Spleen (tissue), 11 donors: ENCODE measurements around the gene MOK. TPM values are rescaled to one million over a fixed set of nuclear protein-coding genes. Genes with fewer than 3 reads are reported as not detected.
A peak's percentile ranks its signal among the peaks of the same experiment; 100 is the strongest.
"Not testable (repeated sequence)": the region's sequence is repeated elsewhere in the genome, so short reads cannot be mapped to it uniquely, and the experiment has no call there.

Source experiments
- DNase-seq: peaks from one replicate; pipeline ENCODE4 v3.0.0-alpha.2; 2020
- H3K27ac ChIP-seq, 8 donors: fragments of 200-600 bp; sonication (generic) in 7 of 8; 1 replicate in 4 of 8; 2 replicates in 4 of 8; pipeline versions ENCODE4 v1.5.0 to v1.8.0; 2016 to 2021; ENCODE audit warnings: inconsistent platforms in 4 of 8, mild to moderate bottlenecking in 4 of 8, moderate library complexity in 1 of 8
- H3K27me3 ChIP-seq, 7 donors: fragments of 200-600 bp; sonication (generic) in 6 of 7; replicated peaks in 1 of 7; 1 replicate in 4 of 7; 2 replicates in 3 of 7; pipeline versions ENCODE4 v1.5.0 to v1.8.0; 2016 to 2021; ENCODE audit warnings: inconsistent platforms in 3 of 7, mild to moderate bottlenecking in 1 of 7
- H3K36me3 ChIP-seq, 6 donors: fragments of 200-600 bp; sonication (generic) in 5 of 6; 1 replicate in 4 of 6; 2 replicates in 2 of 6; pipeline versions ENCODE4 v1.5.0 to v1.8.0; 2016 to 2021; ENCODE audit warnings: inconsistent platforms in 2 of 6
- H3K4me1 ChIP-seq, 6 donors: fragments of 200-600 bp; sonication (generic) in 5 of 6; 1 replicate in 3 of 6; 2 replicates in 3 of 6; pipeline versions ENCODE4 v1.5.0 to v1.8.0; 2016 to 2021; ENCODE audit warnings: inconsistent platforms in 3 of 6
- H3K4me3 ChIP-seq, 8 donors: fragments of 200-600 bp; sonication (generic) in 7 of 8; 1 replicate in 4 of 8; 2 replicates in 4 of 8; pipeline versions ENCODE4 v1.5.0 to v1.8.0; 2016 to 2021; ENCODE audit warnings: inconsistent platforms in 4 of 8, mild to moderate bottlenecking in 4 of 8, moderate library complexity in 2 of 8
- H3K9me3 ChIP-seq, 8 donors: fragments of 200-600 bp; sonication (generic) in 7 of 8; 1 replicate in 4 of 8; 2 replicates in 4 of 8; pipeline versions ENCODE4 v1.5.0 to v1.8.0; 2016 to 2021; ENCODE audit warnings: inconsistent platforms in 4 of 8
- CTCF ChIP-seq, 11 experiments: fragments of 200-600 bp in 7 of 11; fragments of 450-650 bp in 4 of 11; sonication (generic) in 4 of 11; IDR thresholded peaks in 8 of 11; conservative IDR thresholded peaks in 3 of 11; 1 replicate in 7 of 11; 2 replicates in 4 of 11; pipeline versions ENCODE4 v1.4.0 to v1.8.0; 2016 to 2021; ENCODE audit warnings: antibody characterized with exemption in 11 of 11, inconsistent platforms in 4 of 11, mild to moderate bottlenecking in 1 of 11
- POLR2A ChIP-seq, 3 donors: fragments of 450-650 bp; IDR thresholded peaks; one replicate each; pipeline ENCODE4 v1.5.1; 2017; ENCODE audit warnings: antibody characterized with exemption in 3 of 3, mild to moderate bottlenecking in 1 of 3
- POLR2AphosphoS5 ChIP-seq, 3 donors: sonication (generic); formaldehyde crosslinking; IDR thresholded peaks; one replicate each; pipeline ENCODE4 v1.5.1; 2017; ENCODE audit warnings: antibody characterized with exemption in 3 of 3
- WGBS, 5 donors: extraction: QIAGEN DNeasy Blood & Tissue Kit in 3 of 5; methylation state at CpG; one replicate each; pipeline versions ENCODE4 v1.1.5 to v1.1.7; 2013 to 2018; 5-methylcytosine and 5-hydroxymethylcytosine counted together
- intact Hi-C: fragments of 100-400 bp; cut with DNase I; formaldehyde crosslinking; loops from one replicate; pipeline ENCODE4 v1.15.0; 2023; ENCODE audit warnings: low total_unique reads
- polyA plus RNA-seq, 3 donors: library from polyadenylated mRNA; stranded (reverse); fragments of 200-250 nt; gene quantifications; one replicate each; pipeline ENCODE4 v1.2.1, GENCODE V29; 2013
- total RNA-seq, 7 donors: library from RNA; depleted of rRNA in 3 of 7; stranded (reverse); fragments of >200 nt in 3 of 7; fragmentation: NEBNext Ultra II Directional in 4 of 7; extraction: Animal tissue kit (Norgen Biotek cat#: 25700) in 4 of 7; gene quantifications; one replicate each; pipeline versions ENCODE4 v1.1.0 to v1.2.1, GENCODE V29; 2016 to 2021
- donor health status: healthy with polysubstance abuse.
- donor health status: DM: no; HTN: no; CAD: no; lungs with moderate emphysema.
- donor health status: DM: no; HTN: no; CAD: no.
- donor health status: Bipolar disorder and iron deficiency.
- donor health status: healthy.
- donor health status: DM: no; HTN: no; CAD: no.
- donor health status: DM: yes; HTN: yes; CAD: no.

MOK gene
- total and polyA plus RNA-seq, 10 donors, result 4.1 to 12.2 (median 9.9) TPM

GRCh38 chr14:102315121-102315520, 10.2 kb upstream of the MOK start:
- Histone ChIP-seq H3K36me3 (no peaks in the 10 kb centered on the region), H3K4me1 (peaks cover 10 to 61% (median 49%) of the 10 kb centered on the region in 6 donors), H3K27me3 (no peaks in the 10 kb centered on the region), H3K9me3 (no peaks in the 10 kb centered on the region), H3K27ac (no peak overlapping the region), H3K4me3 (peak overlapping the region in 1 of 8 donors; percentile 80)
- peak; percentile 55 for DNase-seq
- intact Hi-C loops, result loop anchor here (10.0 kb wide), 2 partner anchors 80 to 220 kb away; no protein-coding TSS in a partner anchor
- 88 to 95% (median 90%) methylated on average over 6 of the region's 6 CpGs for WGBS, 5 donors
- no peak for TF ChIP-seq POLR2A (IDR thresholded peaks at IDR 0.05)
- no peak for TF ChIP-seq CTCF (IDR thresholded peaks at IDR 0.05 in 8 of 11, conservative IDR thresholded peaks at IDR 0.05 in 3 of 11)
- TF ChIP-seq POLR2AphosphoS5 (IDR thresholded peaks at IDR 0.05), result no peak

GRCh38 chr14:102314242-102315011, 9.5 kb upstream of the MOK start:
- Histone ChIP-seq H3K36me3 (no peaks in the 10 kb centered on the region), H3K4me3 (peak overlapping the region; percentile 35 to 80 (median 50)), H3K9me3 (no peaks in the 10 kb centered on the region), H3K27ac (peak overlapping the region in 6 of 8 donors; percentile 17 to 64 (median 49)), H3K4me1 (peaks cover 10 to 58% (median 47%) of the 10 kb centered on the region in 6 donors), H3K27me3 (no peaks in the 10 kb centered on the region)
- intact Hi-C loops, result loop anchor here (10.0 kb wide), 2 partner anchors 80 to 220 kb away; no protein-coding TSS in a partner anchor
- 4 to 5% (median 4%) methylated on average over 45 to 52 of the region's 52 CpGs for WGBS, 5 donors
- DNase-seq, result peak; percentile 96
- TF ChIP-seq CTCF (IDR thresholded peaks at IDR 0.05 in 8 of 11, conservative IDR thresholded peaks at IDR 0.05 in 3 of 11) (peak; percentile 83 to 99 (median 96)), POLR2AphosphoS5 (IDR thresholded peaks at IDR 0.05) (peak; percentile 47 to 83 (median 69)), POLR2A (IDR thresholded peaks at IDR 0.05) (no peak)

- no peaks in the 10 kb centered on the region for H3K9me3 ChIP-seq
- DNase-seq, result no peak
- 94 to 99% (median 95%) methylated on average over 3 of the region's 3 CpGs for WGBS, 5 donors
- TF ChIP-seq CTCF (IDR thresholded peaks at IDR 0.05 in 8 of 11, conservative IDR thresholded peaks at IDR 0.05 in 3 of 11) (no peak), POLR2AphosphoS5 (IDR thresholded peaks at IDR 0.05) (no peak), POLR2A (IDR thresholded peaks at IDR 0.05) (no peak)
- peaks cover 0 to 31% (median 16%) of the 10 kb centered on the region in 6 donors for H3K4me1 ChIP-seq
- no peak overlapping the region for H3K4me3 ChIP-seq
- intact Hi-C loops, result no loop called here
- H3K27me3 ChIP-seq, result no peaks in the 10 kb centered on the region
- H3K36me3 ChIP-seq, result no peaks in the 10 kb centered on the region
- no peak overlapping the region for H3K27ac ChIP-seq
Measured at GRCh38 chr14:102303664-102304063, 1.3 kb downstream of the MOK start.

GRCh38 chr14:102298303-102299070, 6.5 kb downstream of the MOK start:
- H3K4me1 ChIP-seq, H3K9me3 ChIP-seq, H3K36me3 ChIP-seq, H3K27me3 ChIP-seq, H3K27ac ChIP-seq, H3K4me3 ChIP-seq, intact Hi-C loops: not testable (repeated sequence)
- peak; percentile 5 for DNase-seq
- WGBS, 5 donors, result 63 to 74% (median 68%) methylated on average over 12 of the region's 12 CpGs
